NB4 (cell line): ENCODE data around the gene KCTD1.

Experiments used
- CTCF ChIP-seq: IDR thresholded peaks from one replicate; pipeline ENCODE4 v1.5.1; 2012; ENCODE audit warnings: low read depth, low read length
- MAX ChIP-seq: IDR thresholded peaks from 2 replicates; pipeline ENCODE4 v1.6.1; 2011; ENCODE audit warnings: low read depth, low read length

- TF ChIP-seq CTCF (no peak), MAX (no peak)
Observed at GRCh38 chr18:26593365-26594320, 45.3 kb upstream of the KCTD1 start.
